Neural progenitor cell (in vitro differentiated cells): Measurements from ENCODE around the gene NCDN.

Experiments used
- CTCF ChIP-seq: fragments of 200-600 bp; sonication (generic); IDR thresholded peaks from 2 replicates; pipeline ENCODE4 v1.5.1; 2017; ENCODE audit warnings: antibody characterized with exemption, mild to moderate bottlenecking
- EZH2 ChIP-seq: fragments of 200-600 bp; sonication (generic); IDR thresholded peaks from 2 replicates; pipeline ENCODE4 v1.6.1; 2017; ENCODE audit warnings: antibody characterized with exemption, mild to moderate bottlenecking, moderate library complexity
- EZH2phosphoT487 ChIP-seq: fragments of 200-600 bp; sonication (generic); IDR thresholded peaks from 2 replicates; pipeline ENCODE4 v1.6.1; 2017; ENCODE audit warnings: antibody characterized with exemption

DNA sequence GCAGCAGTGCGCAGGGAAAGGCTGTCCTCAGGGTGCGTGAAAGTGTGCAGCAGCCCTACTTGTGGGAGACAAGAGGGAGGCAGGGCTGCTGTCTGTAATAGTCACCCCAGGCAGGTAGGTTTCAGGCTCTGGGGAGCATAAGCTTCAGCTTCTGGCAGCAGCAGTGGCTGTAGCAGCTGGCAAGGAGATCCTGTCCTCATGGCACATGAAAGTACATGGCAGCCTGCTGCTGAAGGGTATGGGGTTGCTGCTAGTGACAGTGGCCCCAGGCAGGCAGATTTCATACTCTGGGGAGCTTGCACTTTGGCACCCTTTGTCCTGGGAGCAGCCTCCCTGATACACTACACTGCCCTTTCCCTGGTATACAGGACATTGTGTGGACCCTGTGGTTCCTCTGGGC, 26.7 kb upstream of the NCDN start:
- TF ChIP-seq CTCF (no peak), EZH2 (no peak), EZH2phosphoT487 (no peak)
